Colonic mucosa (tissue), 4 donors: ENCODE measurements around the gene DMRTB1. TPM values are rescaled to one million over a fixed set of nuclear protein-coding genes. Genes with fewer than 3 reads are reported as not detected.

Experiments used
- DNase-seq: peaks from one replicate; pipeline ENCODE4 v3.0.0-alpha.2; 2020
- H3K27ac ChIP-seq: fragments of 200-600 bp; one replicate; pipeline ENCODE4 v1.8.0; 2021
- H3K27me3 ChIP-seq: fragments of 200-600 bp; one replicate; pipeline ENCODE4 v1.8.0; 2021
- H3K36me3 ChIP-seq: fragments of 200-600 bp; one replicate; pipeline ENCODE4 v1.8.0; 2021
- H3K4me1 ChIP-seq: fragments of 200-600 bp; one replicate; pipeline ENCODE4 v1.8.0; 2021; ENCODE audit warnings: mild to moderate bottlenecking
- H3K4me3 ChIP-seq: fragments of 200-600 bp; one replicate; pipeline ENCODE4 v1.8.0; 2021
- H3K9ac ChIP-seq, 2 donors: one replicate each; pipeline ENCODE4 v1.7.0; 2013; ENCODE audit warnings: control low read depth in 2 of 2, low read depth in 2 of 2, low read length in 2 of 2
- H3K9me3 ChIP-seq: fragments of 200-600 bp; one replicate; pipeline ENCODE4 v1.8.0; 2021
- intact Hi-C: fragments of 100-400 bp; cut with DNase I; formaldehyde crosslinking; loops from one replicate; pipeline ENCODE4 v1.14.1; 2022
- total RNA-seq, 2 donors: library from RNA; stranded (reverse); fragmentation: NEBNext Ultra II Directional in 1 of 2; extraction: Animal tissue kit (Norgen Biotek cat#: 25700) in 1 of 2; gene quantifications; one replicate each; pipeline ENCODE4 v1.2.1, GENCODE V29; 2021
- TF ChIP-seq, protein P1 (sequence below): fragments of 200-600 bp; IDR thresholded peaks from one replicate; pipeline ENCODE4 v1.8.0; 2022; ENCODE audit warnings: antibody characterized with exemption, mild to moderate bottlenecking
- donor health status: healthy.
- donor health status: DM: no; HTN: no; CAD: no.
- donor health status: DM: no; HTN: no; CAD: no.

The DMRTB1 gene
- total RNA-seq, 2 donors from 2014 or later: not detected

DNA sequence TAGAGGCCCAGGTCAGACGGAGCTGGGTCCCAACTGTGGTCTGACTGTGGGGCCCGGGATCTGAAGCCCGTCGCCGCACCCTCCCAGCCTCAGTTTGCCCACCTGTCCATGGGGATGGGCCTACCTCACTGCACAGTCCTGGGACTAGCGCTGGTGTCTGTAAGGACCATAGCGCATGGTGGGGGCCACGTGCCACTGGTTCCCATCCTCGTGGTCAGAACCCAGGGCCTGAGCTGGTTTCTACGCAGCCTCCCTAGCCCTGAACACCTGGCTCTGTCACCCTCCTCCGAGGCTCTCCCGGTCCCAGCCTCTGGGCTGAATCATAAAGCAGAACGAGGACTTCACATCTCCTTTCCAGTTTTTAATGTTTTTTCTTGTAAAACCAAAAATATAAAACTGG lies 46.7 kb downstream of the DMRTB1 start:
- Histone ChIP-seq H3K27ac (no peak overlapping the region), H3K9me3 (no peaks in the 10 kb centered on the region), H3K4me1 (no peaks in the 10 kb centered on the region), H3K4me3 (no peak overlapping the region), H3K27me3 (no peaks in the 10 kb centered on the region), H3K36me3 (no peaks in the 10 kb centered on the region), H3K9ac (no peak overlapping the region)
- DNase-seq: no peak
- intact Hi-C loops: no loop called here
- TF ChIP-seq, protein P1, sequence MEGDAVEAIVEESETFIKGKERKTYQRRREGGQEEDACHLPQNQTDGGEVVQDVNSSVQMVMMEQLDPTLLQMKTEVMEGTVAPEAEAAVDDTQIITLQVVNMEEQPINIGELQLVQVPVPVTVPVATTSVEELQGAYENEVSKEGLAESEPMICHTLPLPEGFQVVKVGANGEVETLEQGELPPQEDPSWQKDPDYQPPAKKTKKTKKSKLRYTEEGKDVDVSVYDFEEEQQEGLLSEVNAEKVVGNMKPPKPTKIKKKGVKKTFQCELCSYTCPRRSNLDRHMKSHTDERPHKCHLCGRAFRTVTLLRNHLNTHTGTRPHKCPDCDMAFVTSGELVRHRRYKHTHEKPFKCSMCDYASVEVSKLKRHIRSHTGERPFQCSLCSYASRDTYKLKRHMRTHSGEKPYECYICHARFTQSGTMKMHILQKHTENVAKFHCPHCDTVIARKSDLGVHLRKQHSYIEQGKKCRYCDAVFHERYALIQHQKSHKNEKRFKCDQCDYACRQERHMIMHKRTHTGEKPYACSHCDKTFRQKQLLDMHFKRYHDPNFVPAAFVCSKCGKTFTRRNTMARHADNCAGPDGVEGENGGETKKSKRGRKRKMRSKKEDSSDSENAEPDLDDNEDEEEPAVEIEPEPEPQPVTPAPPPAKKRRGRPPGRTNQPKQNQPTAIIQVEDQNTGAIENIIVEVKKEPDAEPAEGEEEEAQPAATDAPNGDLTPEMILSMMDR: no peak

DNA sequence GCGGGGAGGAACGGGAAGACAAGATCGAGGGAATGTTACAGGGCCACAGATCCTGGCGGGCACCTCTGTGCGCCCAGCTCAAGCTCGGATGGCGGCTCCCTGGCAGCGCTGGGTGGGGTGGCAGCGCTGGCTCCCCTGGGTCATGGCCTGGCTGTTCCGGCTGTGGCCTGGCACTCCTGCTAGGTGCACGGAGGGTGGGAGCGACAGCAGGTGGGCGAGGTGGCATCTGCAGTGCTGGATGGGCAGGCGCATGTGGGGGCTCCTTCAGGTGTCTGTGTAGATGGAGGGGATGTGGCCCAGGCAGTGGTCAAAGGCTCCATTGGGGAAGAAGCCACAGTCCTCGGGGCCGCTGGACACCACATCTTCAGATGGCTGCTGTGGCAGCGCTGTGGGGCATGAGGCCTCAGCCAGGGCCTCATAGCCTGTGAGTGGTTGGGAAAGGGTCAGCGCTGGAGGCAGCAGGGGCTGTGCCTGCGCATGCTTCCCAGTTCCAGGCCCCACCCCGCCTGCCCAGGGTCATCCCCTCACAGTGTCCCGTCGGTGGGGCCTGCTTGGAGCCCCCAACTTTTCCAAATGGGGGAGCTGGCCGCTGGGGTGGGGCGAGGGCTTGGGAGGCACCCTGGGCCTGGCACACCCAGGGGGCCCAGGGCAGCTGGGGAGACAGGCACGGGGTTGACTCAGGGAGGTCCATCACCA lies 47.3 kb downstream of the DMRTB1 start:
- Histone ChIP-seq H3K27me3 (no peaks in the 10 kb centered on the region), H3K36me3 (no peaks in the 10 kb centered on the region), H3K9me3 (no peaks in the 10 kb centered on the region), H3K27ac (no peak overlapping the region), H3K4me1 (no peaks in the 10 kb centered on the region), H3K4me3 (no peak overlapping the region), H3K9ac (no peak overlapping the region)
- no peak for DNase-seq
- intact Hi-C loops: no loop called here
- TF ChIP-seq, protein P1: no peak

DNA sequence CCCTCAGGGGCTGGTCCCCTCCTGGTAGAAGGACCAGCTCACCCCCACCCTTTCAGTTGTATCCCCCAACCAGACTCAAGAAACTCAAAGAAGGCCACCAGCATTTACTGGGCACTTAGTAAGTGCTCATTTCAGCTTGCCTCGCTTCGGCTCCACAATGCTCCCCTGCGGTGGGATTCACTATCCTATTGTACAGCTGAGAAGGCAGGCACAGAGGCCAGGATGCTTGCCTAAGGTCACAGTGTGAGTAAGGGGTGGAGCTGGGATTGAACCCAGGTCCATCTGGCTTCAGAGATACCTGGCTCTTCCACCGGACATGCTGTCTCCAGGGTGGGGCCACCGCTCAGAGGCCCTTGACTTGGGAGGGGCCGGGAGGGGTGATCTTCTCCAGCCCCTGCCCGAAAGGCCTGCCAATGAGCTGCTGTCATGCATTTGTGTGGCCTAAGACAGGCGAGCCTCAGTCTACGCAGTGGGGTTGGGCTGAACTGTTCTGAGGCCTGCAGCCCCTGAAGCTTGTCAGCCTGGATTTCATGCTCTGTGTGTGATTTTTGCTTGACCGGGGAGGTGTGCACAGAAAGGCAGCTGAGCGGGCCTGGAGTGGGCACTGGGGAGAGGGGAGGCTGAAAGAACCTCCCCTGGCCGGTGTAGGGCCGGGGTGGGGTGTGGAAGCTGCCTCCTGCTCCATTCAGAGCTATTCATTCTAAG lies 48.1 kb downstream of the DMRTB1 start:
- Histone ChIP-seq H3K4me1 (no peaks in the 10 kb centered on the region), H3K27me3 (no peaks in the 10 kb centered on the region), H3K9ac (no peak overlapping the region), H3K36me3 (no peaks in the 10 kb centered on the region), H3K27ac (no peak overlapping the region), H3K4me3 (no peak overlapping the region), H3K9me3 (no peaks in the 10 kb centered on the region)
- intact Hi-C loops: no loop called here
- DNase-seq: no peak
- TF ChIP-seq, protein P1: no peak

DNA sequence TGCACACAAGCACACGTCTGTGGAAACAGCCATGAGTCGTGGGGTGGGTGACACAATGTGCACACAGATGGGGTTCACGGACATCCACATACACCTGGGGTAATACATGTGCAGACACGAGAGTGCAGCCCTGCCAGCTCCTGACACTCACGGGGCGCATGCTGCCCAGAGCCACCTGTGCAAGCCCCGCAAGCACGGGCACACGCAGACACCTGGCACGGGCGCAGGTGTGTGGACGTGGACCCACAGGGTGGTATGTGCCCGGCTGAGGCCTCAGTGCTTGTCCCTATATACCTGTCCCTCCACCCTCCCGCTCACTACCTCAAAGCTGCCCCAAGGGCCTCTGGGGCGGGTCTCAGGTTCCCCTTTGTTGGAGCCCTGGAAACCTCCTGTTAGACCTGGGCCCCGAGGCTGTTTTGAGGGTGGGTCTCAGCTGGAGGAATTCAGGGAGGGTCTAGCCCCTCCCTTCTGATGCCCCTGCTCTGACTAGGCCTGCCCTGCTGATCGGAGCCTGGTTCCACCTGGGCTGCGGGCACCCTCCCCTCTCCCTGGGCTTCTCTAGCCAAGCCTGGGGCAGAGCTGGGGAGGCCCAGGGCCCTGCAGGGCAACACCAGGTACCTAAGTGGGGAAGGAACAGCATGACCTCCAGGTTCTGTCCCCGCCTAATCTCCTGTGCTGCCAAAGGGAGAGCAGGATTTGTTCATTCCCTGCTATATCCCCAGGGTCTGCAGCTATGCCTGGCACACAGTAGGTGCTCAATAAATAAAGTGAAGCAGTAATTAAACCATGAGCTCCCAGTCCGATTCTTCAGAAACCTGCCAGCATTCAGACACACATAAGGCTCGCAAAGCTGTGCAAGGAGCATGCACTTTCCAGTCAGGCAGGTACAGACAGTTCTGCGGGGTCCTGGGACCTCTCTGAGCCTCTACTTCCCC lies 49.1 kb downstream of the DMRTB1 start:
- no peak overlapping the region for H3K27ac ChIP-seq
- no peaks in the 10 kb centered on the region for H3K9me3 ChIP-seq
- no peaks in the 10 kb centered on the region for H3K4me1 ChIP-seq
- no peaks in the 10 kb centered on the region for H3K36me3 ChIP-seq
- TF ChIP-seq, protein P1: no peak
- H3K4me3 ChIP-seq: no peak overlapping the region
- intact Hi-C loops: no loop called here
- DNase-seq: no peak
- no peak overlapping the region for H3K9ac ChIP-seq
- H3K27me3 ChIP-seq: no peaks in the 10 kb centered on the region

DNA sequence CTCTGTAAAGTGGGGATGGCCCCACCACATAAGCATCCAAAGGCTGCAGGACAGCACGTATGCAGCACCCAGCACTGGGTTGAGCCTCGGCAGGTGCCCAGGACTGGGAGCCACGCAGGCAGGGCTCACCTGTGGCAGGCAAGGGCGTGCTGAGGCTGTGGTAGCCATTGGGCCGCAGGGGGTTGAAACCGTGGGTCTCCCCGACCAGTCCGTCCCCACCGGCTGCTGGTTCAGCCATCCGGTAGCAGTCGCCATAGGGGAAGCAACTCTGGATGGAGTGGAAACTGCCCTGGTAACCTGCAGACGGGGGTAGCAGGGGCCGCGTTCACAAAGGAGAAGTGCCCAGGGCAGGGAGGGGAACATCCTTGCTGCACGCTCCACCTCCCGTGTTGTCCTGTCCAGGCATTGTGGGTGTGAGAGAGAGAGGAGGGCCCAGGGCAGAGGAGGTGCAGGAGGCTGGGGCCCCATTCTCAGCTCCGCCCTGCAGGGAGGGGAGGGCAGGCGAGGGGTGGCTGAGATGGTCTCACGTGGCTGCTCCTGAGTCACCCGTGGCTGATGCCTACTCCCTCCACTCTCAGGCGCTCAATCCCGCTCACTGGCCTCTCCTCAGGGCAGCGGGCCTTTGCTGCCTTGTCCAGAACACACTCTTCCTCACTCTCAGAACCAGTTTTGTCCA lies 49.9 kb downstream of the DMRTB1 start:
- H3K9me3 ChIP-seq: no peaks in the 10 kb centered on the region
- DNase-seq: no peak
- H3K27ac ChIP-seq: no peak overlapping the region
- intact Hi-C loops: no loop called here
- TF ChIP-seq, protein P1: no peak
- H3K36me3 ChIP-seq: no peaks in the 10 kb centered on the region
- H3K27me3 ChIP-seq: no peaks in the 10 kb centered on the region
- H3K4me3 ChIP-seq: no peak overlapping the region
- no peak overlapping the region for H3K9ac ChIP-seq
- H3K4me1 ChIP-seq: no peaks in the 10 kb centered on the region
